Colon (tissue), 2 donors: ENCODE data around the gene AK1.

ENCODE experiments used
- FAIRE-seq: peaks from 2 replicates; lab custom pipeline; 2012; peaks lifted over from hg19 to GRCh38; lab: Jason Lieb, UNC
- donor health status: control.
- donor health status: control.

Gene AK1

DNA sequence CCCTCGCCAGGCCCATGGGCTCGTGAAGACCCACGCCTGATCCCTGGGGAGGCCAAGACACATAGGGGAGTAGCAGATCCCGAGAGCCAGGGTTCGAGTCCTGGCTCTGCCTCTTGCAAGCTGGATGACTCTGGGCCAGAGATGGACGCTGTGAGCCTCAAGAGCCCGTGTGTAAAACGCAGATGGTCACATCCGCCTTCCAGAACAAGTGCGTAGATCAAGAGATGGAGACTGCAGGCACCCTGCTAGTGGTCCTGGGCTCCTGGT is 31.1 kb upstream of the AK1 start:
- no peak for FAIRE-seq

DNA sequence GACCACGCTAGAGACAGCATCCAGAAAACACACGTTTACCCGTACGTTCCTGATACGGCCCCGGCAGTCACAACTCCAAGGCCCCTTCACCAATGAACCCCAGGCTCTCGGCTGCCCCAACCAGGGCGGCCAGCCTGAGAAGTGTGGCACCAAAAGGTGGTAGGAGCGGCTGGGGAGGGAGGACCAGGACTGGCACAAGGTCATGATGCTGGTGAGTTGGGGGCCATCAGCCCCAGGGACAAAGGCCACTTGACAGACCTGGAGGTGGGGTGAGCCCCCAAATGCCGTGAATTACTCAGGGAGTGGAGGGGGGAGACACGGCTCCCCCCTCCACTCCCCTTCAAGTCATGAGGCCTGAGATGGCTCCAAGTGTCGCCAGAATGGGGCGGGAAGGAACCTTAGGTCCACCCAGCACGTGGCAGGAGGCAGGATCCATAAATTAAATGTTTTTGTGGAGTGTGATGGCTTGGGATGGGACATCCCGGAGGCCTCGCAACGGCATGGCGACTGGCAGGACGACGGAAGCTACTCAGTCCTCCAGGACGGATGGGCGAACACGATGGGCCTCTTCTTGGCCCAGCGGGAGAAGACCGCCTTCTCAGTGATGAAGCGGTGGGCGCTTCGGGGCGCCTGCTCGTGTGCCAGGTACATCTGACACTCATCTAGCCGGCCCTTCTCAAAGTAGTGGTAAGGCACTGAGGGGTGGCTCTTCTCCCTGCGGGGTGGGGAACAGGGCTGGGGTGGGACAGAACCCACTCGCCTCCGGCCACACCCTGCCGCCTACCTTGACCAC is 30.6 kb upstream of the AK1 start:
- FAIRE-seq: no peak

DNA sequence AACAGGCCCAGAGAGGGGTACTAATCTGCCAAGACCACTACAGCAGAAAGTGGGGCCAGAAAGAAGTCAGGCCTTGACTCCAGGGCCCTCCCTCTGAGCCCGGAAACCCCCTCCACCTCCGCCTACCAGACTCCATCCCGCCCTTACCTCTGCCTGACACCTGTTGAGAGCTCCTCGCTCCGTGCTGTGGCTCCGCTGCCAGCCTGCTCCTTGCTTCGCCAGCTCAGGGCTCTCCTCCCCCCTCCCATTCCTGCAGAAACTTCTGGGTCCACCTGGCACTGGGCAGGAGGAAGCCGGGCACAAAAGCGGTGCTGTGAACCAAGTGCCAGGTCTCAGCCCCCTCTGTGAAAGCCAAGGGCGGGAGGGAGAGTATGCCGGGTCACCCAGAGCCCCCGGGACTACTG is 28.3 kb upstream of the AK1 start:
- no peak for FAIRE-seq

DNA sequence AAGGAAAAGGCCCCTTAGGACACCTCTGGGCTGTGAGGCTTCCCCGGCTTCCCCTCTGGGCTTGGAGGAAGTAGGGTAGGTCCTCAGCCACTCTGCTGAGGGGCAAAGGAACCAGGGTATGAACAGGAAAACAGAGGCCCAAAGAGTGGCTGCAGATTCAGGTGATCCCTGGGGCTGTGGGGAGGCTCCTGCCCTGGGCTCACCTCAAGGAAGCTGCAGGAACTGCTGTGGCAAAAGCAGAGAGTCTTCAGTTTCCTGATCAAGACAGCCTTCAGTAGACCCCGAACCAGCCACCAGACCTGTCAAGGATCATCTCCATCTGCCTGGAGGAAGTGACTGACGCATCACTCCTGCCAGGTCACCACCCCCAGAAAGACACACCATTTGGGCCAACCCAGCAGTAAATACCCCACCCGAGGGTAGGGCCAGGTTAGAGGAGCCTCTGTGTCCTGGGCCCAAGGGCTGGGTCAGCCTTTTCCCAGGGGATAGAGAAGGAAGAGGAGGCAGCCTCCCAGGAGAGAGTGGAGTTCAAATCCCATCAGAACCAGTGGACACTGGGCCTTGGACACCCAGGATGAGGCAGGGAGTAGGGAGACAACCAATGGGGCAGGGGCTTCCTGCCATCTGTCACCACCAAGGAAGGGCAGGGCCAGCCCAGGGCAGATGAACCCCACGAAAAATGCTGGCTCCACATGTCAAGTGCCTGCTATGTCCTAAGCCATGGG is 27.7 kb upstream of the AK1 start:
- FAIRE-seq: no peak

DNA sequence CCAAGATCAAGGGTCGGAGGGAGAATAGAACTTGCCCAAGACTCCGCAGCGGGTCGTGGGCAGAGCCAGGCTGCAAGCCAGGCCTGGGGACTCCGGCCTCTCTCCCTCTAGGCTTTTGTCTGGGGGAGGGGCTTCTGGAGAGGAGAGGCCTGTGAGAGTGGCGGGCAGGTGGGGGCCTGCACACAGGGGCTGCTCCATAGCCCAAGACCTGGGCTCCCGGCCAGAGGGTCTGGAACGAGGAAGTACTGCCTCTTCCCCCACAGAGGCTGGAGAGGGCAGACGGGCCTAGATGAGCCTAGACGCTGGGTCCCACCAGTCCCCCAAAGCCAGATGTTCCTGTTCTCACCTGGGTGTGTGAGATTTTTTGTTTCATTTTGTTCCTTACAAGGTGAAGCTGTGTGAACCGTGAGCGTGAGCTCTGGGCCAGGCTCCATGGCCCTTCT is 27.1 kb upstream of the AK1 start:
- no peak for FAIRE-seq

DNA sequence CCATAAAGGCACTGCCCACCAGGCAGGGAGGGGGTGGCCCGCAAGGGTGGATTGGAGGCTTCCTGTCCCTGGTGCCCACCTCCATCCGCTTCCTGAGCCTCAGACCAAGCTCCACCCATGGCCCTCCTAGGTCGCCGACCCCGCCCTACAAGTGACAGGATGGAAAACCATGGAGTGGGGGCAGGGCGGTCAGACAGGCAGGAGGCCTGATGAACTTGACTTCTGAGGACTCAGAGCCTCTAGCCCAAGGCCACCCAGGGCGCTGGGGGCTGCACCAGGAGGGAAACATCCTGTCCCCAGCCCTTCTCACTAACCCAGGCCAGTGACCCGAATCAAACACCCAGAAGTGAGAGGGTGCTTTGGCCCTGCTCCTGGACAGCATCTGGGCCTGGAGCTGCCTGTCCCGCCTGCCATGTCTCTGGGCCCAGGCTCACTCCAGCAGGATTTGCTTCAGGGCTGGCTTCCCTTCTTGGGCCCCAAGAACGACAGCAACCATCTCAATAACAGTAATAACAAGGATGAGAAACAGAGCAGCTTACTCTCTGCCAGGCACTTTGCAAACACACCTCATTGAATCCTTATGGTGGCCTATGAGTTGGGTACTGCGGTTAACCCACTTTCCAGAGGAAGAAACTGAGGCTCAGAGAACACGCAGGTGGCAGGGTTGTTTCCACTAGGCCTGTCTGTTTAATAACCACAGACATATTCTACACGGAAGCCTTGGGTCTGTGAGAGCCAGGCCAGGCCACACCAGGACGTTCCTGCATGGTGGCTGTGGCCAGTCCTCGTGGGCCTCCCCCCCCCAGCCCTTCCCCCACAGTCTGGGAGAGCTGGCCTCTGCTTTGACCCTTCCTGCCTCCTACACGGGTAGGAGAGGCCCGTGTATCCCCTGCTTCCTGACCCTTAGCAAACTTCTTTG is 26.3 kb upstream of the AK1 start:
- FAIRE-seq: no peak

DNA sequence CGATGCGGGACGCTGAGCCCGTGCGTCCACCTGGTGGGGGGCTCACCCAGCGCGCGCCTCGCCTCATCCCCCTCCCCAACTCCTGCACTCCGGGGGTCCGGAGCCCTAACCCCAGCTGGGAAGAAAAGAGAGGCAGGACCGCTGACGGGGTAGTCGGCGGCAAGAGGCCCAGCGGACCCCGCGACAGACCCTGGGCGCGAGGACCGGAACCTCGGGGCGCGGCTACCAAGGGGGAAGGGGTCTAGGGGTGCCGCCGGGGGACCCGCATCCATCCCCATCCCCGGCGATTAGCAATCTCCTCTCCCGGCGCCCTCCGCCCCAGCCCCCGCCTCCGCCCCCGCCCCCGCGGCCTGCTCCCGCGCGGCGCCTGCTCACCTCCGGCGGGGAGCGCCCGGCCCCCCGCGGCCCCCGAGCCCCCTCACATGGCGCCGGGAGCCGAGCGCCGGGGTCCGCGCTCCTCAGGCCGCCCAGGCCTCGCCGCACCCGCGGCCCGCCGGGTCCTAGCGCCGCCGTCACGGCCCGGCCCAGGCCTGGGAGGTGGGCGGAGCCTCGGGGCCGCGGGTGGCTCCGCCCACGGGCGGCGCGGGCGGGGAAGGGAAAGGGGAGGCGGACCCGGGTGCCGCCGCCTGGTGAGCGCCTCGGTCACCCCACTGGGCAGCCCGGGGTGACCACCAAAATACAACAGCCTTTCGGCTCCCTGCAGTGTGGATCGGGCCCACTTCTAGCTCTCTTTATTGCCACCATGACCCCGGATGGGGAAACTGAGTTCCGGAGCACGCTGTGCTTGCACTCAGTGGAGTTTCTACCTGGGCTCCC is 21.9 kb upstream of the AK1 start, which contains the start of gene ST6GALNAC6:
Gene ST6GALNAC6 (minus strand): TSS at position 476 of the 816 bp plus-strand sequence. CDS start 1,622 bp downstream, outside the sequence.
- no peak for FAIRE-seq

DNA sequence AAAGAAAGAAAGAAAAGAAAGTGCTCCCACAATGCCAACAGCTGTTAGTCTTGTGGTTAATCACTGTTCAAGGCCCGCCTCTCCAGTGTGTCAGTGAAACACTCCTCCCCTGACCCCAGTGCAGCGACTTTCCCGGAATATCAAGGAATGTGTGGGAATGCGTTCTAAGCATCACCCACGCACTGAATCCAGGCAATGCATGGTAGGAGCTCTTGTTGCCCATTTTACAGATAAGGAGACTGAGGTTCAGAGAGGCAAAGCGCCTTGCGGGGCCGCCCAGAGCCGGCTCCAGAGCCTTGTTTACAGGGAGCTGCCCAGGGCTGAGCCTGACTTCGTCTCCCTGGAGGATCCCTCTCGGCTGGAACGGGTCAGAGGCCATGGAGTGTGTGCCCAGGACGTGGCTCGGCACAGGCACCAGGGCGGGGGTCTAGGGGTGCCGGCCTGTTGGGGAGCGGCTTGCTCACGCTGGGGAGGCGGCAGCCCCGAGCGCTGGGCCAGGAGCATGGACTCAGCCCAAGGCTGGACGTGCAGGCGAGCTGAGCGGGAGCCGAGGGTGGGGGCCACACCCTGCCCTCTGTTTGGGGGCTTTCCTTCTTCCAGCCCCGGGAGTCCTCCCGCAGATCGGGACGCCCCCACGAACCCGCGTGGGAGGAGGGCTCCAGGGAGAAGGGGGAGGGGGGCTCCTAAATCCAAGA is 21.1 kb upstream of the AK1 start:
- FAIRE-seq: no peak

DNA sequence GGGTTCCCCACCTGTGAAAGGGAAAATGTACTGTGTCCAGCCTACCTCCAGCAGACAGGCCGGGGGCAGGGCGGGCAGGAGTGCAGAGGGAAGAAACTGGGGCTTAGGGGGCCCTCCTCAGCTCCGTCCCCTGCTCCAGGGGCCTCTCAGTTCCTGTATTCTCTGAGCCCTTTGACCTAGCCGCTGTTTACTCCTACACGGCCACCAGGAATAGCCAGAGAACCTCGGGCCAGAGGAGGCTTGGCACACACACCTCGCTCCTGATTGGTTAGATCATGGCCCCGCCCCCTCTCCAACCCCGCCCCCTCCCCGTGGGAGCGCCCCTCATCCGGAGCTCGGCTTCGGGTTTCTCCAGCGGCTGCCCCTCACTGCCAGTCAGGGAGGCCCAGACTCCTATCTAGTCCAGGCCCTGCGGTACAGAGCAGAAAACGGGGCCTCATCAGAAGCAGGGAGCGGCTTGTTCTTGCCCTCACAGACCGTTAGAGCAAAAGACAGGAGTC is 19.8 kb upstream of the AK1 start:
- FAIRE-seq: no peak

DNA sequence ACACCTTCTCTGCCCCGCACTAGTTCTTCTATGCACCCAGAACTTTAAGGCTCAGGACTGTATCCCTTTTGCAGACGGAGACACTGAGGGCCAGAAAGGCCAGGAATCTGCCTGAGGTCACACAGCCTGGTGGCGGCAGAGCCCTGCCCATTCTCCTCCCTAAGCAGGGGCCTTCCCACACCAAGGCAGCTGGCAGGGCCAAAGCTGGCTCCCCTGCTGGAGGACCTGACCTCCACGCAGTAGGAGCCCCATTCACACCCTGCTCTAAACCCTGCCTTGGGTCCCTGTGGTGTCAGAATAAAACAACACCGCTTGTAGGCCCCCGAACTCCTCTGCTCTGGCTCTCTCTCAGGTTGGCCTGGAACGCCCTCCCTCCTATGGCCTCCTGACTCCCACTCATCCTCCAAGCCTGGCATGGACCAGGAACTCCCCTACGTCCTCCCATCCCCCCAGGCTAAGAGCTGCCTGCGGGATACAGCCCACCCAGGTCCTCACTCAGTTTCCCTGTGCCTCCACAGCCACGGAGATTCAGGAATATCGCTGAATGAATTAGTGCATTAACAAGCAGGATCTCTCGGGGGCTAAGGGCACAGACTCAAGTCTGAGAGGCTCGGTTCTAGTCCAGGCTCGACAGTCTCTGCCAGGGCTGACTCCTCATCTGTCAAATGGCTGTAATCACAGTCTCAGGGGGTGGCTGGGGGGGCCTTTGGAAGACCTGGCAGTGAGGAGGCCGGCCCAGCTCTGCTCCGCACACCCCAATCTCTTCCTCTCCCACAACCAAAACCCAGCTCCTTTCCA is 19.1 kb upstream of the AK1 start:
- no peak for FAIRE-seq

DNA sequence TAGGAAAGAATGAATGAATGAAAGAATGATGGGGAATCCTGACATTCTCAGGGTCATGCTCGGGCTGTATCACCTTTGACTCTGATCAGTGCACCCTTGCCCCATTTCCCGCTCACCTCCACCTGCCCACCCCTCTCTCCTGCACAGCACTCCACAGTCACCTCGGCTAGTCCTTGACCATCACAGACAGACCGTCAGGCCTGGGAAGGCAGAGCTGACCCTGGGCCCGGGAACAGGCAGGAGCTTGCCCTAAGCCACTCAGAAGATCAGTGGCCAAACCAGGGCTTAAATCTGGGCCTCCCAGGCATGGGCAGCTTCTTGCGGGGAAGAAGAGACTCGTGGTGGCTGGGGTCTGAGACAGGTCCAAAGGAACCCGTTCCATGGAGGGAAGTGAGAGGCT is 18.3 kb upstream of the AK1 start:
- FAIRE-seq: no peak

DNA sequence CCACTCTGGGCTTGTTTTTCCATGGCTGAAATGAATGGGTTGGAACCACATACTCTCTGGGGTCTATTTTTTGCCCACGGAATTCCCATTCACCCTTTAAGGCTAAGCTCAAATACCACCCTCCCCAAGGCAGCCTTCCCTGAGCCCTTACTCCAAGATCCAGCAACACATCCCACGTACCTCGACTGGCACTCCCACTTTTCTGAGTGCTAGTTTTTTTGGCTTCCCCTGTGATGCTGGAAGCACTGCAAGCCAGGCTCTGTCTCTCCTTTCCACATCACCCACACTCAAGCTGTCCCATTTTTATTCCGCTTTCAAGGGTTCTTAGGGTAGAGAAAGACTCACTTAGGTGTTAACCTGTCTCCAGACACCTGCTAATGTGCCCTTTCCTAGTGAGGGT is 15.9 kb upstream of the AK1 start:
- FAIRE-seq: no peak

DNA sequence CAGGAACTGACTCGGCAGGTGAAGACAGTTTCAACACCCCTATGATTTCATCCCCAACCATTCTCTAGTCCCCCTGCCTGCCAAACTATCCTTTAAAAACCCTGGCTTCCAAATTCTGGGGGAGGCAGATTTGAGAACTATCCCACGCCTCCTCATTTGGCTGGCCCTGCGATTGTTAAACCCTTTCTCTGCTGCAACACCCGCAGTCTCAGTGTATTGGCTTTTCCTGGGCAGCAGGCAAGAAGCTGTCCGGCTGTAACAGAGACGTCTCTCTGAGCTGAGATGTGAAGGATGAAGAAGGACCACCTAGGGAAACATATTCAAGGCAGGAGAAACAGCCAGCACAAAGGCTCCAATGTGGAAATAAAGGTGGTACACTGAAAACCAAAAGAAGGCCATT is 15.4 kb upstream of the AK1 start:
- FAIRE-seq: no peak

DNA sequence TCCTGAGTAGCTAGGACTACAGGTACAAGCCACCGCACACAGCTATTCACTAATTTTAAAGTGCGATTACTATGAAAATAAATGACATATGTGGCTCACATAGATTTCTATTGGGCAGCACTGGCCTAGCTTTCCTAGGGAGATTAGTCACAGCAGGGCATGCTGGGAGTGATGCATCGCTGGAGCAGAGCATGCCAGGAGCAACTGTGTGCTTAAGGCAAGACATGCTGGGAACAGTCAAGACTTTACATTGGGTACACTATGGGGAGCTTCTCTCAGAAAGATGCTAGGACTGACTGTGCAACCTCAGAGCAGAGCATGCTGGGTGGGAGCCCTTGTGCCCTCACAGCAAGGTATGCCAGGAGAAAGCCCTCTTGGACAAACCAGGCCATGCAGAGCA is 12.6 kb upstream of the AK1 start:
- FAIRE-seq: no peak

DNA sequence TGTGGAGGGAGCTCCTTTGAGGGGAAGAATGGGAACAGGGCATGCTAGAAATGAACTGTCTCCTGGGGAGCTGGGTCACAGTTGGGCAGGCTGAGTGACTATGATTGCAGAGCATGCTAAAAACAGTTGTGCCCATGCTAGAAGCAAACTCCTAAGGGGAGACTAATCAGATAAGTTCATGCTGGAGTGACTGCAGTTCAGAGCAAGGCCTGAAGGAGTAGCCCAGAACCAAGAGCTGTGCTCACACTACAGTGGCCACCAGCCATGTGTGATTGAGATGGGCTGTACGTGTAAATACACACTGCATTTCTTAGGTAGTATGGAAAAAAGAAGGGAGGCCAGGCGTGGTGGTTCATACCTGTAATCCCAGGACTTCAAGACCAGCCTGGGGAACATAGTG is 10.3 kb upstream of the AK1 start:
- no peak for FAIRE-seq

DNA sequence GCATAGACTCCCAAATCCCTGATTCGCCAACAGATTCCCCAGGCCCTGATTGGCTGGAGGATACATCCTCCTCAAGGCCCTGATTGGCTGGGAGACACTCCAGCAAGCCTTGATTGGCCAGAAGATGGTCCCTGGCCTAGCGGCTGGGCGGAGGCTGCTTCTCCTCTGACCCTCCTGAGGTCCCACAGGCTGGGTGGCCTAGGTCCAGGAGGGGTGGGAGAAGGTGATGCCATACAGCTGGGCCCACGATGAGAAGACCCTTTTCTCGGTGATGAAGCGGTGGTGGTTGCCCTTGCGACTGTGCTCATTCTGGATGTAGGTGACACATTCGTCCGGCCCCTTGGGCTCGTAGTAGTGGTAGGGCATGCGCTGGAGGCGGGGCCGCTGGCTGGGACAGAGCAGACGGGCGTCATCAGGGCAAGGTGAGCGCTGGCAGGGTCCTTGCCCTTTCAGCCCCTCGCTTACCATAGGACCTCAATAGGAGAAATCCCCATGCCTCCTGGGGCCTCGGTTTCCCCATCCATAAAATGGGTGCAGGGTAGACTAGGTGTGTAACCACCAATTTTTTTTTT is 9.0 kb upstream of the AK1 start:
- FAIRE-seq: no peak

DNA sequence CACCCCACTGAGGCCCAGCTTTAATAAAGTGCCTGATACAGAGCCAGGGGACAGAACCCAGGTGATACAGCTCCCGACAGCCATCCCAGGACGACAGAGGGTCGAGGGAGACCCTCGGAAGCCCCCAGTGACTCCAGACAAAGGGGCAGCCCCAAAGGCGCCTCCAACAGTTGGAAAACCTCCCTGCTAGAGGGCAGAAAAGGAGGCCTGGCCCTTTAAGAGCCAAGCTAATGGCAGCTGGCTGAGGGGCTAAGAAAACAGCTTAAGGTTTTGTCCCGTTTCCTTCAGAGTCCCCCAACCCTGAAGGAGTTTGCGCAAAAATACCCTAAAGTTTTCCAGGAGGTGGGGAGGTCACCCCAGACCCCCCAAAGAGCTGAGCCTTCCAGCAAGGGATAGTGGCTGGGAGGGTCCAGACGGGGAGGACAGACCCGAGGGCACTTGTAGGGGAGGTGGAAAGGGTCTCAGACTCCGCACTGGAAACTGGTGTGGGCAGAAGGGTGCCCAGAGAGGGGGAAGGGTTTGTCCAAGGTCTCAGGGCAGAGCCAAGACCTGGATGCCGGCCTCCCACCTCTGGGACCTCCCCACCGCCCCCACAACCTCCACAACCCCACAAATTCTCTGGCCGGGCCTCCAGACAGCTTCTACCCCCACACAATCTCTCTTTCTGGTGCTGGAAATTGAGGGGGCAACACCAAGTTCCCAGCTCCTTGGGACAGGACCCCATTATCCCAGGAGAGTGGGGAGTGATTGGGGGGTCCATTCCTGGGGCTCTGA is 8.2 kb upstream of the AK1 start:
- no peak for FAIRE-seq

DNA sequence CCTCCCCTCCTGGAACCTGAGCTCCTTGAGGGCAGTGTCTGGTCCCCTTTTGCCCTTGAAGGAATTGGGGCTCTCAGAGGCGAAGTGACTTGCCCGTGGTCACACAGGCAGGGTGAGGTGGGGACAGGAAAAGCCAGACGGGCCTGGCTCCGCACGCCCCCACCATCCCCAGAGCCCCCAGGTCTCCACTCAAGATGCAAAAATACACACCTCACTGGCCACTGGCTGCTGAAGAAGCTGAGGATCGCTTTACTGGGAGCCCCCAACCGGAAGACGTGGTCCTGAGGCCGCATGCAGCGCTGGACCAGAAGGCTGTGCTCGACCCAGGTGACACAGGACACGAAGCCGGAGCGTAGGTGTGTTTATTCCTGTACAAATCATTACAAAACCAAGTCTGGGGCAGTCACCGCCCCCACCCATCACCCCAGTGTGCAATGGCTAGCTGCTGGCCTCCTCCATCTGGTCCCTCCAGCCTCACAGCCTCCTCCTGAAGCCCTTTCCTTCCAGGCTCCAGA is 7.6 kb upstream of the AK1 start:
- no peak for FAIRE-seq

DNA sequence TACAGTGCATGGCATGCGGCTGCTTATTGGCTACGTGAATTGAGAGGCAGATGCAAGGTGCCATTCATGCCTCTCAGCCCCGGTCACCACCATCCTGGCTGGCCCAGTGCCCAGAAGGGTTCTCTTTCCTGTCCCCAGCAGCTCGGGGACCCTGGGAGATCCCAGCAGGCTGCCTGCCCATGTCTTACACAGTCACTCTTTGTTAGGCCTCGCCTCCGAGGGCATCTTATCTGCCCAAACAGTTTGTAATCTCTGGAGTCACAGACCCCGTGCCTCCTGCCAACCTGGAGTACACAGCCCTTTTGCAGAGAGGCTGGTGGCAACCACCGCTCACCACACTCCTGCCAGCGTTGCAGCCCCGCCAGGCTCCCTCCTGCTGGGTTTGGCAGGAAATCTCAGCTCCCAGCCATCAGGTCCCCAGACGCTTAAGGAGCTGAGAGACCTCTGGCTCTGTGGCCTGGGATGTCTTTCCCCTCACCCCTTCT is 7.0 kb upstream of the AK1 start:
- FAIRE-seq: no peak
